Measurements from ENCODE around the gene WASHC4. TPM values are rescaled to one million over a fixed set of nuclear protein-coding genes. Genes with fewer than 3 reads are reported as not detected.

Gene WASHC4
- total RNA-seq, 4 donors from 2014 or later = 18.0 to 70.3 (median 44.3) TPM

DNA sequence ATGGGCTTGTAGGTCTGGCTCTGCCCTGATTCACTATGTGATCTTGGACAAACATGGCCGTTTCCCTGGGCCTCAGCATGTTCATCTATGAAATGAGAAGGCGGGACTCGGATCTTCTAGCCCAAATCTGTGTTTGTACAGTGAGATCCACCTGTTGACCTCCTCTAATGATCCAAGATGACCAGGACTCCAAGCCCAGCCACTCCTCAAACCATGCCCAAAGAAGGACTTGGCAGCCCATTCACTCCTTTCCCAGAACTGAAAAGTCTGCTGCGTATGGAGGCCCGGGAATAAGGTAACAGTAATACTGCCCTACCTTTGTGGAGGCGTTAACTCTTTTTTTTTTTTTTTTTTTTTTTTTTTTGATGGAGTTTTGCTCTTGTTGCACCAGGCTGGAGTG lies 88.6 kb downstream of the WASHC4 start:
- Histone ChIP-seq H3K36me3 (peaks cover 0 to 37% (median 12%) of the 10 kb centered on the region in 4 donors), H3K4me3 (no peak overlapping the region), H3K27ac (no peak overlapping the region), H3K4me1 (no peaks in the 10 kb centered on the region), H3K9me3 (no peaks in the 10 kb centered on the region), H3K27me3 (no peaks in the 10 kb centered on the region)
- DNase-seq = no peak
- in situ Hi-C loops (cut with MboI; ENCODE audit: low pct_ligation_motif_present in 1 of 4, low pct_unique_long_range_greater_than_20kb in 1 of 4, low sequenced_read_pairs in 3 of 4) = loop anchor here in 1 of 4 donors (10.0 kb wide), 1 partner anchor 189 kb away; no protein-coding TSS in a partner anchor
- intact Hi-C loops (cut with DNase I; ENCODE audit: low total_unique reads) = no loop called here
- WGBS, 2 donors (ENCODE audit: low coverage in 1 of 2) = 80 to 94% methylated on average over 1 to 6 of the region's 6 CpGs
- no peak for TF ChIP-seq POLR2A (IDR thresholded peaks at IDR 0.05)
- TF ChIP-seq EP300 (IDR thresholded peaks at IDR 0.05; ENCODE audit: low read depth) = no peak
- no peak for TF ChIP-seq POLR2AphosphoS5 (IDR thresholded peaks at IDR 0.05)
- TF ChIP-seq, protein P1, sequence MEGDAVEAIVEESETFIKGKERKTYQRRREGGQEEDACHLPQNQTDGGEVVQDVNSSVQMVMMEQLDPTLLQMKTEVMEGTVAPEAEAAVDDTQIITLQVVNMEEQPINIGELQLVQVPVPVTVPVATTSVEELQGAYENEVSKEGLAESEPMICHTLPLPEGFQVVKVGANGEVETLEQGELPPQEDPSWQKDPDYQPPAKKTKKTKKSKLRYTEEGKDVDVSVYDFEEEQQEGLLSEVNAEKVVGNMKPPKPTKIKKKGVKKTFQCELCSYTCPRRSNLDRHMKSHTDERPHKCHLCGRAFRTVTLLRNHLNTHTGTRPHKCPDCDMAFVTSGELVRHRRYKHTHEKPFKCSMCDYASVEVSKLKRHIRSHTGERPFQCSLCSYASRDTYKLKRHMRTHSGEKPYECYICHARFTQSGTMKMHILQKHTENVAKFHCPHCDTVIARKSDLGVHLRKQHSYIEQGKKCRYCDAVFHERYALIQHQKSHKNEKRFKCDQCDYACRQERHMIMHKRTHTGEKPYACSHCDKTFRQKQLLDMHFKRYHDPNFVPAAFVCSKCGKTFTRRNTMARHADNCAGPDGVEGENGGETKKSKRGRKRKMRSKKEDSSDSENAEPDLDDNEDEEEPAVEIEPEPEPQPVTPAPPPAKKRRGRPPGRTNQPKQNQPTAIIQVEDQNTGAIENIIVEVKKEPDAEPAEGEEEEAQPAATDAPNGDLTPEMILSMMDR (IDR thresholded peaks at IDR 0.05) = no peak

DNA sequence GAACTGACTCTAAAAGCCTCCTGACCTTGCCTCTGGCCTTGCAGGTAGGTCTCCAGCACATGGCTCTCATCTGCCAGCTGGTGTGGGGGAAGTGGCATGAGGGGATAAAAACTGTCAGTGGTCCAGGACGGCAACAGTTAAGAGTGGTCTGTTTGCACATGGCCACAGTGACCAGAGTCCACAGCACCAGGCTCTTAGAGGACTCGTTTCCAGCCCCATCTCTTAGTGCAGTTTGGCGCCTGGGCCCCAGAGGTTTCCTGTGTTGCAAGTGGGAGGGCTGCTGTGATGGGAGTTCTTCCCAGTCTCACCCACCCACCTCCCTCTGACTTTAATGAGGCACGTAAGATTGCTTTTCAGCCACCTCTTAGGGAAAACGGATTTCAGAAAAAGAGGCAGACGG lies 91.4 kb downstream of the WASHC4 start:
- Histone ChIP-seq H3K4me1 (no peaks in the 10 kb centered on the region), H3K27me3 (no peaks in the 10 kb centered on the region), H3K4me3 (no peak overlapping the region), H3K27ac (no peak overlapping the region), H3K9me3 (no peaks in the 10 kb centered on the region), H3K36me3 (peaks cover 0 to 43% (median 15%) of the 10 kb centered on the region in 4 donors)
- TF ChIP-seq POLR2A (IDR thresholded peaks at IDR 0.05) (no peak), EP300 (IDR thresholded peaks at IDR 0.05; ENCODE audit: low read depth) (no peak), POLR2AphosphoS5 (IDR thresholded peaks at IDR 0.05) (no peak)
- TF ChIP-seq, protein P1 (IDR thresholded peaks at IDR 0.05) = no peak
- WGBS, 2 donors (ENCODE audit: low coverage in 1 of 2) = 80% methylated on average over 6 of the region's 6 CpGs; no CpG with 5 or more reads in 1 of the 2 donors
- intact Hi-C loops (cut with DNase I; ENCODE audit: low total_unique reads) (no loop called here), in situ Hi-C loops (cut with MboI; ENCODE audit: low pct_ligation_motif_present in 1 of 4, low pct_unique_long_range_greater_than_20kb in 1 of 4, low sequenced_read_pairs in 3 of 4) (loop anchor here in 1 of 4 donors (10.0 kb wide), 1 partner anchor 186 kb away; no protein-coding TSS in a partner anchor)
- DNase-seq = no peak

- WGBS, 2 donors (ENCODE audit: low coverage in 1 of 2) = 91% methylated on average over 4 of the region's 4 CpGs; no CpG with 5 or more reads in 1 of the 2 donors
- no peaks in the 10 kb centered on the region for H3K9me3 ChIP-seq
- no peak for DNase-seq
- no peak overlapping the region for H3K27ac ChIP-seq
- H3K4me3 ChIP-seq = no peak overlapping the region
- peaks cover 0 to 2% (median 0%) of the 10 kb centered on the region in 4 donors for H3K4me1 ChIP-seq
- H3K36me3 ChIP-seq = peaks cover 0 to 31% (median 11%) of the 10 kb centered on the region in 4 donors
- TF ChIP-seq EP300 (IDR thresholded peaks at IDR 0.05; ENCODE audit: low read depth) = no peak
- TF ChIP-seq, protein P1 (IDR thresholded peaks at IDR 0.05) = no peak
- no peak for TF ChIP-seq POLR2A (IDR thresholded peaks at IDR 0.05)
- no peak for TF ChIP-seq POLR2AphosphoS5 (IDR thresholded peaks at IDR 0.05)
- in situ Hi-C loops (cut with MboI; ENCODE audit: low pct_ligation_motif_present in 1 of 4, low pct_unique_long_range_greater_than_20kb in 1 of 4, low sequenced_read_pairs in 3 of 4) = no loop called here
- intact Hi-C loops (cut with DNase I; ENCODE audit: low total_unique reads) = no loop called here
- H3K27me3 ChIP-seq = no peaks in the 10 kb centered on the region
These were observed 92.9 kb downstream of the WASHC4 start for GRCh38 chr12:105200385-105200784.

GRCh38 chr12:105201299-105201698 lies 93.8 kb downstream of the WASHC4 start:
- H3K9me3 ChIP-seq = no peaks in the 10 kb centered on the region
- H3K27ac ChIP-seq = no peak overlapping the region
- peaks cover 0 to 10% (median 0%) of the 10 kb centered on the region in 4 donors for H3K4me1 ChIP-seq
- intact Hi-C loops (cut with DNase I; ENCODE audit: low total_unique reads) = no loop called here
- peaks cover 0 to 32% (median 10%) of the 10 kb centered on the region in 4 donors for H3K36me3 ChIP-seq
- WGBS, 2 donors (ENCODE audit: low coverage in 1 of 2) = 87% methylated on average over 7 of the region's 7 CpGs; no CpG with 5 or more reads in 1 of the 2 donors
- TF ChIP-seq EP300 (IDR thresholded peaks at IDR 0.05; ENCODE audit: low read depth) (no peak), POLR2AphosphoS5 (IDR thresholded peaks at IDR 0.05) (no peak), POLR2A (IDR thresholded peaks at IDR 0.05) (no peak)
- TF ChIP-seq, protein P1 (IDR thresholded peaks at IDR 0.05) = no peak
- H3K4me3 ChIP-seq = no peak overlapping the region
- no peak for DNase-seq
- no peaks in the 10 kb centered on the region for H3K27me3 ChIP-seq
- in situ Hi-C loops (cut with MboI; ENCODE audit: low pct_ligation_motif_present in 1 of 4, low pct_unique_long_range_greater_than_20kb in 1 of 4, low sequenced_read_pairs in 3 of 4) = no loop called here

All from transverse colon (tissue), 4 donors.